Left kidney (tissue), 2 donors: ENCODE results near the gene TPP1. TPM values are rescaled to one million over a fixed set of nuclear protein-coding genes. Genes with fewer than 3 reads are reported as not detected.

Experiments
- DNase-seq: peaks from one replicate; pipeline ENCODE4 v3.0.0-alpha.2; 2013
- polyA plus RNA-seq: library from polyadenylated mRNA; unstranded; fragments of 120-200 nt; gene quantifications from one replicate; pipeline ENCODE4 v1.2.1, GENCODE V29; 2013; ENCODE audit not compliant: insufficient read length

TPP1 gene
- polyA plus RNA-seq, 1 donor, result 121 TPM

DNA sequence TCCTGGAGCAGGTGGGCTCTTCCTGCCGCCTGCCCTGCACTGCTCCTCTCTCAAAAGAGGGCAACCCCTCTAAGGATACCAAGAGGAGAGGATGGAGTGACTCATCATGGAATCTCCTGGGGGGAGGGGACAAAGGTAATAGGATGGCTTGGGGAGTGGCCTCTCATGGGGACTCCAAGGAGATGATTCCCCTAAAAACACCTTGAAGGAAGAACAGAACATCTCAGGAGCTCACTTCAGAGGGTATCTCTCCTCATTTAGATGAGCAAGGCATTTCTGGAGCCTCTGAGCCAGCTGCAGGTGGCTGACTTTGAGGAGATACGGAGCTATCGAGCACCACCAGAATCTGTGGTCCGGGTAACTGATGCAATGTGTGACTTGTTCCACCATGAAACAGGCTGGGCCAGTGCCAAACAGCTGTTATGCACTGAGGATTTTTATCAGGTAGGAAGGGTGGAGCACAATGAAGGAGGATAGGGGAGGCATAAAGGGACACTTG lies 56.1 kb downstream of the TPP1 start:
- no peak for DNase-seq

Other genes starting within 250 kb of the TPP1 start
- 34.1 TPM for gene SMPD1, start 228.9 kb downstream of the TPP1 start, polyA plus RNA-seq
- gene APBB1, start 200.3 kb downstream of the TPP1 start, polyA plus RNA-seq, result 55.3 TPM
- gene HPX, start 178.4 kb downstream of the TPP1 start, polyA plus RNA-seq, result 4.8 TPM
- 26.5 TPM for gene TRIM3, start 145.5 kb downstream of the TPP1 start, polyA plus RNA-seq
- gene ARFIP2, start 138.1 kb downstream of the TPP1 start, polyA plus RNA-seq, result 74.8 TPM
- 40.9 TPM for gene TIMM10B, start 137.9 kb downstream of the TPP1 start, polyA plus RNA-seq
- 13.3 TPM for gene DNHD1, start 122.1 kb downstream of the TPP1 start, polyA plus RNA-seq
- 21.2 TPM for gene RRP8, start 15.8 kb downstream of the TPP1 start, polyA plus RNA-seq
- 145 TPM for gene ILK, start 15.6 kb downstream of the TPP1 start, polyA plus RNA-seq
- 67.1 TPM for gene TAF10, start 7.2 kb downstream of the TPP1 start, polyA plus RNA-seq
- 36.1 TPM for gene DCHS1, start 36.4 kb upstream of the TPP1 start, polyA plus RNA-seq
- gene MRPL17, start 63.9 kb upstream of the TPP1 start, polyA plus RNA-seq, result 61.2 TPM
- 0.07 TPM for gene OR2AG2, start 152.6 kb upstream of the TPP1 start, polyA plus RNA-seq
- 0.10 TPM for gene OR2AG1, start 163.6 kb upstream of the TPP1 start, polyA plus RNA-seq
- gene OR6A2, start 180.3 kb upstream of the TPP1 start, polyA plus RNA-seq, result 0.07 TPM
- not detected for gene OR10A5, start 226.3 kb upstream of the TPP1 start, polyA plus RNA-seq
- gene OR10A2, start 243.6 kb upstream of the TPP1 start, polyA plus RNA-seq, result 0.08 TPM